LoVo (cell line): ENCODE measurements around the gene LRRC52.

ENCODE experiments used
- DNase-seq: peaks from one replicate; pipeline ENCODE4 v3.0.0-alpha.2; 2016; ENCODE audit warnings: low spot score

The LRRC52 gene, protein sequence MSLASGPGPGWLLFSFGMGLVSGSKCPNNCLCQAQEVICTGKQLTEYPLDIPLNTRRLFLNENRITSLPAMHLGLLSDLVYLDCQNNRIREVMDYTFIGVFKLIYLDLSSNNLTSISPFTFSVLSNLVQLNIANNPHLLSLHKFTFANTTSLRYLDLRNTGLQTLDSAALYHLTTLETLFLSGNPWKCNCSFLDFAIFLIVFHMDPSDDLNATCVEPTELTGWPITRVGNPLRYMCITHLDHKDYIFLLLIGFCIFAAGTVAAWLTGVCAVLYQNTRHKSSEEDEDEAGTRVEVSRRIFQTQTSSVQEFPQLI

GRCh38 chr1:165543532-165544438 is at the start of gene LRRC52:
Gene LRRC52, plus strand, starts transcription at chr1:165544000. Its CDS starts 297 bp downstream, at chr1:165544297.
- DNase-seq: no peak

- DNase-seq: no peak
Measured at GRCh38 chr1:165494949-165495857, 48.6 kb upstream of the LRRC52 start.

DNA sequence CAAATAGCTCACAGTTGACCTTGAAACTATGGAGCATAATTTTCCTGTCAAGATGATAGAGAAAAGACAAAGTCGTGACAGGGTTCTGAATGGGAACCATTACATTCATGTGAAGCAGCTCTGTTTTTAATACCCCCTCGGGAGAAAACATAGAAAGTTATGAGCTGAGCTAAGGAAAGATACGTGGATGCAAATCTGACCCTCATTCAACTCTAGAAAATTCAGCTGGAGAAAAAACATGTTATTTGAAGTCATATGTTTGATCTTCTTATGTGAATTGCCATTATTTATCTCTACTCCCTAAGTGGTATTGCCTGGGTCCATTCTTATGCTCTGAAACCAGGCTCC is 48.0 kb upstream of the LRRC52 start:
- DNase-seq: no peak

DNA sequence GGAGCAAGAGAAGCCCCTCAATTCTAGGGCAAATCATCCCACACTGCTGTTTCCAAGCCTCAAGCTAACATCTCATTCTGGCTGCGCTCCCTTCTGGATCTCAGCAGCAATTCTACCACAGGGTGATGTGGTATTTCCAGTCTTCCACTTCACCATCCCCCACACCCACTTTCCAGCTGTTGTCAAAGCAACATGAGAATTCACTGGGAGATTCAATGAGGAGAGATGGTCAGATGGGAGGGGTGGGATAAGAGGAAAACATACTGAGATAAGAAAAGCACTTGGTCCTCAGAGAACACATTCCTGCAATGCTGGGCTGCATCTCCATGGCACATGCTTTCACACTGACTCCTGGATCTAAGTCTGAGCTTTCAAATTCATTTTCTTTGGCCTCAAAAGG is 47.3 kb upstream of the LRRC52 start:
- no peak for DNase-seq

DNA sequence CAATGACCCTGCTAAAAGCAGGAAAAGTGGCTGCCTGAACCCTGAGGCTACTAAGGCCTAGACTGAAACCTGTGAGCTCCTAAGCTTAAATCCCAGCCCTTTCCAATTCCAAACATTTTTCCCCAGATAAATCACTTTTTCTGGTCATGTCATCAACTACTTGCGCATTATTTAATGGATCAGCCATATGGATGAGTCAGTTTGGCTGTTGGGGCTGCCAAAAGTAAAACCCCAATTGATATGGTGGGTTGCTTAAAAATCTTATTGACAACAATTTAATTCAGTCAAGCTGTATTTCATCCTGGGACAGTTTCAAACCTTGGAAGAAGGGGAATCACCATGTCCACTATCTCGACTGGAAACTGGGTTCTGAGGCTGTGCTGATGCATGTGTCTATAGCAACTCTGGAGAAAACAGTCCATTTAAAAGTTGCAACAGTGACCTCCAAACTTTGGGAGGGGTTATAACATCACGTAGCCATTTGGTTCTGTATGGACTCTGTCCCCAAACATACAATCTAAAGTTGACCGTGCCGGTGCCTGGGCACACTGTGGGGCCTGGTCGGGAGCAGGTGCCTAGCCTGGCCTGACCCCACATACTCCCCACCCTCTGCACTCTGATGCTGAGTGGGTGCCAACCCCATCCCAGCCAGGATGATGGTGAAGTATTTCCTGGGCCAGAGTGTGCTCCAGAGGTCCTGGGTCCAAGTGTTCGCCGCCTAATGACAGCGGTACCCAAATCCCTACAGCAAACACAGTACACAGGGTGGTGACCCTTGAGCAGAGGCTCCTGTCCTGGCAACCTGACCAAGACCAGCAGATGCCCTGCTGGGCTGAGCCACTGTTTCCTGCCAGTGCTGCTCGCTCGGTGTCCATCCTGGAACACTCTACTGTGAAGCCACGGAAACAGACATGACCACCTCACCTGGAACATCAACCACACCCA is 46.5 kb upstream of the LRRC52 start:
- DNase-seq: no peak

DNA sequence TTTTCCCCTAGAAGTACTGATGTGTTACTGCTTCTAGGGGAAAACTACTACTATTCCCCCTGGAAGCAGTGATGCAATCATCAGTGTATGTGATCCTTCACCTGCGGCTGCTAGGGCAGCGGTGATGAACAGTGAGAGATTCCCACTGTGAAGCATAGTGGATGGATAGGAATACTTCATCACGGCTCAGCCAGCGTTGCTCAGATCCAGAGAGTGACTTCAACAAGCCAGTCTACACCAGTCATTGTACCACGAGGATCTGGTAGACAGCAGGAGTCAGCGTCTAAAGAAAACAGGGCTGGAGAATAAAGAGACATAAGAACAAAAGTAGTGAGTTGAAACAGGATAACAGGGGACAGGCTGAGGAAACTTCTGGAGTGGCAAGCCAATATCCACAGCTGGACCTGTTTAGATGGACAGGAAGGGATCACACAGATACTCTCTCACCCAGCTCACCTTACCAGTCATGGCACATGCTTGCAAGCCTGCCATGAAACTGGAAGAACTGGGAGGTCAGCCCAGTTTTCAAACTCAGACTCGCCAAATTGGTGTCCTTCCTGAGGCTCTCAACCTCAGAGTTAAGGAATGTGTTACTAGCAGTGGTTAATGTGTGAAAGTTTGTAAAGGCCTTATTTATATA is 42.4 kb upstream of the LRRC52 start:
- no peak for DNase-seq

DNA sequence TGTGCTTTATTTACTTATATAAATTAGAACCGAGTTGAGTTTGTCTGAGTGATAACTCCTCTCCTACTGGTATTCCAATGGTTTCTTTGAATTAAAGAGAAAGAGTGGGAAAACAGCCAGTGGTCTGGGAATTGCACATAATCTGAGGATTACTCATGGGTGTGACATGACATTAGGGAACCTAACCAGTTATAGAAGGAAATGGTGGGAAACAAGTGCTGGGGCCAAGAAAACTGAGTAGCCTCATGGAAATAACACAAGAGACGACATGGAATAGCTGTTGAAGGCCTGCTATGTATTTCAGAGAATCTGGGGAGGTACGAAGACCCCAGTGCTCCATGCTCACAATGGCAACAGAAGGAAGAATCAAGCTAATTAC is 41.8 kb upstream of the LRRC52 start:
- no peak for DNase-seq

GRCh38 chr1:165507570-165507969 is 36.2 kb upstream of the LRRC52 start:
- no peak for DNase-seq

DNA sequence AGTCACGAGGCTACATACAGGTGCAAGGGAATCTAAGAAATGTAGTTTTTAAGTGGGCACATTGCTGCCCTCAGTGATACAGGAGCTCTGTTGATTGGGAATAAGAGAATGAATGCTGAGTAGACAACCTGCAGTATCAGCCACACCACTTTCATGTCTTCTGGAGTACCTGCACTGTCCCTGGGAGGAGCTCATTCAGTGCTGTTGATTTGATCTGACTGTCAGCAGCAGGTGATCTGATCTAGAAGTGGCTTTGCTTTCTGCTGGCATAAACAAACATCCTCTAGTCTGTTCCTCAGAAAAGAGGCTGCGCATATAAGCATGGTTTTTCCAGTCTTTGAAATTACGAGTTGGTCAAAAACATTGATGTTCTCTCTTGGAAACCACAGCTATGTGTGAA is 35.5 kb upstream of the LRRC52 start:
- DNase-seq: no peak

DNA sequence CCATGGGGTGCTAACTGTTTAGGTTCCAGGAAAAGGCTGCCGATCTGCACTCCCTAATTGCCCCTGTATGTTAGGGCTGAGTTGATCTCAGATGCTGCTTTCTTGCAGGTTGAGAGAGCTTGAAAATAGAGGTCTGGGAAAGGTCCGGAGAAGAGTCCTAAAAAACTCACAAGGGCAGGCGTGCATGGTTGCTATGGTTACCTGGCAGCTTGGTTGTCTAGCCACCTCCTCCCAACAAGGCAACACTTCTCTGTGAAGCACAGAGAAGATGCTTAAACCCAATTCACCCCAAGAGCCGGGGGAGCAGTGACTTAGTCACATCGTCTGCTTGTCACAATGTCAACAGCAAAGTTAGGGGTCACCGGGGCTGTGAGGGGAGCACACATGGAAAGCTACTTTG is 31.0 kb upstream of the LRRC52 start:
- no peak for DNase-seq

- DNase-seq: no peak
Measured at GRCh38 chr1:165516469-165516868, 27.3 kb upstream of the LRRC52 start.

DNA sequence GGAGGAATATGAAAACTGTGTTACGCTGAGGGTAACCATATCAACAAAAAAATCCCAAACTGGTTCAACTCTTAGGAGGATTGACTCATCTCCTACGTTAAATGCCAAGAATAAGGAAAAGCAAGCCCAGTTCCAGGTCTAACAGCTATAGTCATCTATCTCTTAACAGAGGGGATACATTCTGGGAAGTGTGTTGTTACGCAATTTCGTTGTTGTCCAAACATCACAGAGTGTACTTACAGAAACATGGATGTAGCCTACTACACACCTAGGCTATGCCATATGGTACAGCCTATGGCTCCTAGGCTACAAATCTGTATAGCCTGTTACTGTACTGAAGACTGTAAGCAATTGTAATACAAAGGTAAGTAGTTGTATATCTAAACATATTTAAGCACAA is 23.2 kb upstream of the LRRC52 start:
- no peak for DNase-seq

DNA sequence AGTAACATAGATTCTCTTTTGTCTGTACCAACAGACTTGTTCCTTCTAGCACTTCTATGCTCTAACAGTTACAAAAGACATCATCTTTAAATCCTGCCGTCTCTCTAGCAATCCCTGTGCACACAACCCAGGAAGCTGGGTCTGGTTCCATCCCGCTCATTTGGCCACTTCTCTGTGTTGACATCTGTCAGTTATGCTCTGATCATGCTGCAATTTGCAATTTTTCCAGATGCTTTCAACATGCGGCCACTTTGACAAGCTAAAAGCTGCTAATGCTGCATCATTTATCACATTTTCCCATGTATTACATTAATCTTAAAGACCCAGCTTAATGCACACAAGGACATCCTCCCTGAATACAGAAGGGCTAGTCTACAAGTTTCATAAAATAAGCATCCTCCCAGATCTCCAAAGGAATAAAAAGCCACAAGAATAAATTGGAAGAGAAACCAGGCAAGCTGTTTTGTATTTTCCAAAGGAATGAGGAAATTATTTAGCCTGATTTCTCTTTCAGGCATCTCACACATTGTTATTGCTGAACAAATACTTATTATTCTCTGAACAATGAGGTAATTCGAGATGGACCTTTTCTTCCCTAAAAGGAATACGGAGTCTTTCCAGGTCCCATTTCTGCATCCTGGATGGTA is 19.0 kb upstream of the LRRC52 start:
- no peak for DNase-seq

GRCh38 chr1:165525708-165526107 is 18.1 kb upstream of the LRRC52 start:
- no peak for DNase-seq

- DNase-seq: no peak
Measured at GRCh38 chr1:165527251-165528007, 16.4 kb upstream of the LRRC52 start.

- DNase-seq: no peak
Measured at GRCh38 chr1:165531021-165531420, 12.8 kb upstream of the LRRC52 start.

- no peak for DNase-seq
Measured at GRCh38 chr1:165532053-165532452, 11.7 kb upstream of the LRRC52 start.

GRCh38 chr1:165533254-165533653 is 10.5 kb upstream of the LRRC52 start:
- no peak for DNase-seq

GRCh38 chr1:165536016-165536415 is 7.8 kb upstream of the LRRC52 start:
- no peak for DNase-seq
